ENCODE measurements around the gene CELF1.

- TF ChIP-seq POU2F2 (IDR thresholded peaks at IDR 0.05; ENCODE audit: low read depth, low read length) (no peak), TAF1 (IDR thresholded peaks at IDR 0.05; ENCODE audit: low read depth, low read length) (no peak), POLR2A (IDR thresholded peaks at IDR 0.05; ENCODE audit: low read depth, low read length) (no peak), SPI1 (IDR thresholded peaks at IDR 0.05; ENCODE audit: low read depth, low read length) (no peak)
These were observed 33.3 kb upstream of the CELF1 start, which contains the start of gene FAM180B for GRCh38 chr11:47586098-47586855.

Measured in GM12891 (cell line).